Cerebellar nuclear complex (tissue), 1 donor: ENCODE results near the gene KRTAP5-3.

Experiments used
- DNase-seq, 2 experiments: peaks; one replicate each; lab custom pipeline; 2025; lab: John Stamatoyannopoulos, UW

Gene KRTAP5-3

DNA sequence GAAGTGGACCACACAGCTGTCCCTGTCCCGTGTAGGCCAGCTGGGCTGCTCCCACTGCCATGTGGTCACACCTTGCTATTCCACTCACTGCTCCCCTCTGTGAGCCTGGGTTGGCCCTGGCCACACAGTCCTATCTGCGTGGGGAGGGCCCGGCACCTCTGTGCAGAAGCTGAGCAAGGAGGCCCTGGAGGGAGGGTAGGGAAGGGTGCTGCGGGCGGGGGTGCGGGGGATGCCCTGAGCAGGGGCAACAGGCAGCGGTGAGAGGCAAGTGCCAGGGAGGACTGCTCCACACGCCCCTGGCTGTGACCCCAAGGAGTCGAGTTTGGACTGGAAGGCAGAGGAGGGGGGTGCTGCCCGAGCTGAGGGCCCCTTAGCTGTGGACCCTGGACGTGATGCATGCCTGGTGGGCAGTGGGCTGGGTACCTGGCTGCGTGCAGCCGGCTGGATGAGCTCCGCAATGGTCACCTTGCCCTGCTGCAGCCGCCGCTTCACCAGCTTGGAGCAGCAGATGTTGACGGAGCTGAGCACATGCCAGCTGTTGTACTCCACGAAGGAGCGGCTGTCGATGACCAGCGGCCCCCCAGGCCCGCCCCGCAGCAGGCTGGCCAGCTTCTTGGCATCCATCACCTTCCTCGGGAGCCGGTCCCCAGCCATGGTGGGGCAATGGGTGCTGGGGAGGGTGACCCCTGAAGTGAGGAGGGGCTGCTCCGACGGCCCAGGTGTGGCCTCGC, 42.9 kb downstream of the KRTAP5-3 start:
- DNase-seq, result no peak

DNA sequence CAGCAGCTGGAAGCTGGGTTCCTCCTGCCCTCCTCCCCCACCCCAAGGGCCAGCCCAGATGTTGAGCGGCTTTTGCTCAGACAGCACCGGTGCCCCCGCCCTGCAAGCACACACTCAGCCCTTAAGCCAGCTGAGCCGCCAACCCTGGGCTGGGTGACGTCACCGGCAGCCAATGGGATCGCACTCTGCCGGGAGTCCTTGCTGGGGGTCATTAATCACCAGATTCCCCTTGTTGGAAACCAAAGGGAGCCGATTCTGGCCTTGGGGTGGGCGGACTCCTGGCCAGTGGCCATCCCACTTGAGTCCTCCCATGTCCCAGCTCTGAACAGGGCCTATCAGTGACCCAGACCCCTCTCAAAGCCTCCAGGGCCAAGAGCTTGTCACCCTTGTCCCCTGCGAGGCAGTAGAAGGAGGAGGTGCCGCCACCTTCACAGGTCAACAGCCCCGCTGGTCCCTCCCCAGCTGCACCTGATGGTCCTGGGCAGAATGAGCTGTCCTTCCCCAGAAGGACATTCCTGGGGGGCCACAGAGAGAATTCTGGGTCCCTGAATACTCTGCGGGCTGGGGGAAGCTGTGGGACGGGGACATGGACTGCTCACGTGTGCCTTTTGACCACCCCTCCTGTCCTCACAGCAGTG, 43.6 kb downstream of the KRTAP5-3 start:
- DNase-seq, result no peak

DNA sequence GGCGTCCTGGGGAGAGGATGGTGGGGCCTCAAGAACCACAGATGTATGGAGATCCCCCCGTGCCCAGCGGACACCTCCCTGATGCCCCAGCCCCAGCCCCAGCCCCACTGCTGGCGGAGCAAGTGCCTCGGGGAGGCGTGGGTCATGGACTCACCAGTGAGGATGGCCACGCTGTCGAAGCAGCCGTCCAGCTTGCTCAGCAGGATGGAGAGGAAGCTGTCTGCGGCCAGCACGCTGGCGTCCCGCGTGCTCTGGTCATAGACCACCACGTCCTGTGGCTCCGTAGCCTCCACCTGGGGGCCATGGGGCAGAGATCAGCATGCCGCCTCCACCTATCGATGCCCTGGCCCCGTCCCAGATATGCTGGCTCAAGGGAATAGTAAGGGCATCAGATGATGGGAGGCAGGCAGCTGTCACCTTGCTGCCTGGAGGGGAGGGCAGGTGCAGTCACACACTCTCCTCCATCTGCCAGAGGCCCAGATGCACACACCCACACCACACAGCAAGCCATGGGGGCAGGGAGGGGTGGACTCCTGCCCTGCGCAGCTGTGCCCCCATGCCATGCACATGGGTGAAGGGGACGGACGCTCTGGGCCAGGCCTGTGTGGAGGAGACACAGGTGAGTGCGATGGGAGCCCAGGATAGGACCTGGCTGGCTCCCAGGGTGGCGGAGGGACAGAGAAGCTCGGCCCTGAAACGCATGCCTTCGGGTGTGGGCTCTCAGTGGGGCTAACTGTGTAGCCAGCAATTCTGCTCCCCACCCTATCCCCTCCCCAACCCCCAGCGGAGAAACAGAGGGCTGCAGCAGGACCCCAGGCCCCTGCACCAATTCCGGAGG, 44.3 kb downstream of the KRTAP5-3 start:
- no peak for DNase-seq

DNA sequence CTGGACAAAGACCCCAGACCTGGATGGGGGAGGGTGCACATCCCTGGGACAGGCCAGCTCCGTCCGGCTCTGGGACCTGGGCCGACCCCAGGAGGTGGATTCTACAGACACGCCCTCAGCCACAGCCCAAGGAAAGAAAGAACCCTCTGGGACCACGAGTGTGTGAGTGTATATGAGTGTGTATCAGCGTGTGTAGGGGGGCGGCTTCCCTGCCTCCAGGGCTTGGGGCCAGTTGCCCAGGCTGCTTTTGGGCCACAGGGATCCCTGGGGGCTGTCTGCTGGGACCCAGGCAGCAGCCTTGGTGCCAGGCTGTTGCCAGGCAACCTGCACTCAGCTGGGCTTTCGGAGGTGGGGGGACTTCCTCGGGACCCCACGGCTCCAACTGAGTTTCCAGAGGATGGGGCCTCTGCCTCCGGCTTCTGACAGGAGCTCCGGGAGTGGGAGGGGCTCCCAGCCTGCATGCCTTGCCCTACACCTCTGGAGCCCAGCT, 45.1 kb downstream of the KRTAP5-3 start:
- no peak for DNase-seq

DNA sequence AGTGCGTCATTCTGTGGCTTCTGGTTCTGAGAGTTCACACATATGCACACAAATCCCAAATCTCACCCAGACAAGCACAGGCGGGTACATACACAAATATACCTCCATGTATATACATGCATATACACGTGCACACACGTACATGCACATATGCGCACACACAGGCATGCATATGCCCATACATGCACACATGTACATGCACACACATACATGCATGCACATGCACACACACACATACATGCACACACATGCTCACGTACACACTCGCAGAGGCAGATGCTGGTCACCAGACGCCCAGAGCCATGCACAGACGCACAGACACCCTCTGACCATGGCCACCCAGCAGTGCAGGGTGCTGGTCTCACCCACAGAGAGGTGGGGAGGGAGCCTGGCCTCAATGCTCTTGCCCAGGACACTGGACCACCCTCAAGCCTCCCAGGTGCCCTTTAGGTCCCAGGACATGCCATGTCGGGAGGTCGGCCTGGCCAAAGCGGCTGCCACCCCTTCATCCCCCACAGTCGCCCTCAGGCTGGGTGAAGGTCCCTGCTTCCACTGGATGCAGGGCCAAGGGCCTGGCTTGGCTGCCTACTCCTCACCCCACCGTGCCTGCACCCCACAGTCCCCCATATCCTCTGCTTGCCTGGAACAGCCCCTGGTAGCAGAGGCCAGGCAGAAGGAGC, 45.7 kb downstream of the KRTAP5-3 start:
- DNase-seq, result no peak

DNA sequence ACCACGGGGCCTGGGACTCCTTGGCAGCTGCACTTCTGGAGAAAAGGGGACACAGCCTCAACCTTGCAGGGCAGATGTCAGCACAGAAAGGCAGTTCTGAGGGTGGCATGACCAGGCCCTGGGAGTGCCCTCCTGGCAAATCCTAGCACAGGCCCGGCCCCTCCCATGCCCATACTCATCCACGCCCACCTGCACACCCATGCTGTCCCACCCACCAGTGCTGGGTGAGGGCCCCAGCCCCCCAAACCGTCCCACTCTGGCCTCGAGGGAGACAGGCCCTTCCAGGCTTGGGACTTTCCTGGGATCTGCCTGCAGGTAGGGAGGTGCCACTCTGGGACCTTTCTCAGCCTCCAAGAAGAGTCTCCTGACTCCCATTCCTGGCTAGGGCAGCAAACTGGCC, 46.3 kb downstream of the KRTAP5-3 start:
- DNase-seq, result no peak

DNA sequence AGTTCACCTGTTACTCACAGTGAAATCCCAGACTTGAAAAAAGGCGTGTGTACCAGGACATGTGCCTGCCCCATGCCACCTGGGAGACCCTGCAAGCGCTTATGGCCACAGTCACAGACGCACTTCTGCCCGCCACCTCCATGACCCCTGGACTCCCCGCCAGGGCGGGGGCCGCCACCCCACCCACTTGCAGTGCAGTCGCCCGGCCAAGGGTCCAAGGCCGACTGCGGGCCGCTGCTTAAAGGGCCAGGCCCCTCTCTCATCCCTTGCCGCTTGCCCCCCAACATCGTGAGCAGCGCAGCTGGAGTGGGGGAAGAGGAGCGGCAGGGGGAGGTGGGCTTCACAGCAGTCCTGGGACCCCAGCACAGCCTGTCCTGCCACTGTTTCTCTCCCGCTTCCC, 47.0 kb downstream of the KRTAP5-3 start:
- no peak for DNase-seq

DNA sequence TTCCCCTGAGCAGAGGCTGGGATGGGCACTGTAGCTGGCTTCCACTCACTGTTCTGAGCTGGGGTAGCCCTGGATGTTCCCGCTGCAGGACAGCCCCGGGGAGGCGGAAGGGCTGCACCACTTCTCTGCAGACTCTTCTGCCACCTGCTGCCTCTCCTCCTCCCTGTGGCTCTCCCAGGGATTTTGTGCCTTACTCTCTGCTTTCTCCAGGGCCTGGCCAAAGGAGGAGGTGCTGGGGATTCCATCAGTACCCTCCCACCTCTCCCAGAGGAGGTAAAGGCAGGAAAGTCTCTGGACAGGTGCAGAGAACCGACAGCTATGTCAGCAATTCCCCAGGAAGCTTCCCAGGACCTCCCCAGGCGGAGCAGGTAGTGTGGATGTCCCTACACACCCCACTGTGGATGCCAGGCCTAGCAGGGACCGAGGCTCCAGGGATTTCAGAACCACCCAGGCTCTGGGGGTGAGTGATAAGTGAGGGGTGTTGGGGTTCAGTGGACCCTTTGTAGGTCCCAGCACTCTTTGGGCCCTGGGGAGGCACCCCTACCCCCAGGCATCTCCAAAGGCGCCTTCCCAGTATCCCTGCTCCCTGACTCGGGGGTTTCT, 47.5 kb downstream of the KRTAP5-3 start:
- DNase-seq, result no peak

DNA sequence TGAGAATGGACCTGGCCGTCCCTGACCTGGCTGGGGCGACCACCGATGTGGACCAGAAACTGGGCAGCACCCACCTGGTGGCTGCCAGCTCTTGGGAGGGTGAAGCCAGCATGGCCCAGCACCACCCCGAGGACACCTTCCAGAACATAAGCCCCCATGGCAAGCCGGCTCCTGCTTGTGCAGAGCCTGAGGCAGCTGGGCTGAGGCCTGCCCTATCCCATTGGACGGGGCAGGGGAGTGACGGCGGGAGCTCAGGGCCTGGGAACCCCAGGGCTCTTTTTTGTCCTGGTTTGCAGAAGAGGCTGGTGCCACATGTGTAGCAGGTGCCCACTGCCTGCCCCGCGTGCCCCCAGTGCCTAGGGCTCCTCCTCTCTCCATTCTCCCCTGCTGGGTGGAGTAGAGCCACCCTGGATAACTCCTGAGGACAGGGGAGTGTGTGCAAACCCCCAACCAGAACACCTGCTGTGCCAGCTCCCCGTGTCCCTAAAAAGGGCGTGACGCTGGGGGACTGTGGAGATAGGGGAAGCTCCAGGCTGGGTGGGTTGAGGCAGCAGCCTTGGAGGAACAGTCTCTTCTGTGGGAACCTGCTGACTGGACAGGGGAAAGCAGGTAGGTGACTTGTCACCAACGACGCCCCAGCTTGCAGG, 48.1 kb downstream of the KRTAP5-3 start:
- DNase-seq, result no peak

DNA sequence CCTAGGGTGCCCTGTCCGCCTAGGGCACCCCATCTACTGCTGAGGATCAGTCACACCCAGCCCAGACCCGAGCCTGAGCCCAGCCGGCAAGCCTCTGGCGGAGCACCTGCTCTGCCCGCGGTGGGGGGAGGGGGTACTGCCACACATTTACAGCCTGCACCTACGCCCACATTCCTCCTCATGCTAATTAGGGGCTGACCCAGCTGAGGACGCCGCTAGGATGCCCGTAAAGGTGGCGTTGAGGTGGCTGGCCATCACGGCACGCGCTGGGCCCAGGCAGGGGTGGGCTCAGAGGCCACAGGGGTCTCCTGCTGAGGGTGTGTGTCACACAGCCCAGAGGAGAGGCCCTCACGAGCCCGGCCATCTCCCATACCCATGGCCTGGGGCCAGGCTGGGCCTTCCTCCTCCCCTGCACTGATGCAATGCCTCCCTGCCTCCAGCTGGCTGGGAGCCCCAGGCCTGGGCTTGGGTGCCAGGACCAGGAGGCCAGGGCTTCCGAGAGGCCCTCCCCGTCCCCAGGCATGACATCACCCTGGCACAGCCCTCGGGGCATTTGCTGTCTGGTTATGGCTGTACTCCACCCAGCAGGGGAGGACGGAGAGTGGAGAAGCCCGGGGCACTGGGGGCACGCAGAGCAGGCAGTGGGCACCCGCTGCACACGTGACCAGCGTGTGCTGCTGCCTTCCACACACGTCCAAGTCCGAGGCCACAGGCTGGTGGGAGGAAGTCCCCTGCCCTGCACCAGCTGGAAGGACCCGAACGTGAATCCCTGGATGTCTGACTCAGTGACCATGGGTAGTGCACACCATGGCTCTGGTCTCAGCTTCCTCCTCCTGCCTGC, 48.9 kb downstream of the KRTAP5-3 start:
- peak; percentile 87 to 91 for DNase-seq

DNA sequence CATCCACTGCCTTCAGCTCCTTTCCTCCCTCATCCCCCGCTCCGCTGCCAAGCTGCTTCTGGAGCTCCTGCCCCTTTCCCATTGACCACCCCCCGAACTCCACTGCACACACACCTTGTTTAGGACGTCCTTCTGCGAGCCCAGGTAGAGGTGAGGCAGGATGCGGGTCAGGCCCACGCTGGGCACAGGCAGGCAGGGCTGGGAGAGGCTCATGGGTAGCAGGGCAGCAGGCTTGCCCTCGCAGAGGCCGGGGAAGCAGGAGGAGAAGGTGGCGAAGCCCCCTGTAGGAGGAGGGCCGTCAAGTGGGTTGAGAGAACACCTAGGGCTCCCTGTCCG, 49.5 kb downstream of the KRTAP5-3 start:
- DNase-seq, result no peak

DNA sequence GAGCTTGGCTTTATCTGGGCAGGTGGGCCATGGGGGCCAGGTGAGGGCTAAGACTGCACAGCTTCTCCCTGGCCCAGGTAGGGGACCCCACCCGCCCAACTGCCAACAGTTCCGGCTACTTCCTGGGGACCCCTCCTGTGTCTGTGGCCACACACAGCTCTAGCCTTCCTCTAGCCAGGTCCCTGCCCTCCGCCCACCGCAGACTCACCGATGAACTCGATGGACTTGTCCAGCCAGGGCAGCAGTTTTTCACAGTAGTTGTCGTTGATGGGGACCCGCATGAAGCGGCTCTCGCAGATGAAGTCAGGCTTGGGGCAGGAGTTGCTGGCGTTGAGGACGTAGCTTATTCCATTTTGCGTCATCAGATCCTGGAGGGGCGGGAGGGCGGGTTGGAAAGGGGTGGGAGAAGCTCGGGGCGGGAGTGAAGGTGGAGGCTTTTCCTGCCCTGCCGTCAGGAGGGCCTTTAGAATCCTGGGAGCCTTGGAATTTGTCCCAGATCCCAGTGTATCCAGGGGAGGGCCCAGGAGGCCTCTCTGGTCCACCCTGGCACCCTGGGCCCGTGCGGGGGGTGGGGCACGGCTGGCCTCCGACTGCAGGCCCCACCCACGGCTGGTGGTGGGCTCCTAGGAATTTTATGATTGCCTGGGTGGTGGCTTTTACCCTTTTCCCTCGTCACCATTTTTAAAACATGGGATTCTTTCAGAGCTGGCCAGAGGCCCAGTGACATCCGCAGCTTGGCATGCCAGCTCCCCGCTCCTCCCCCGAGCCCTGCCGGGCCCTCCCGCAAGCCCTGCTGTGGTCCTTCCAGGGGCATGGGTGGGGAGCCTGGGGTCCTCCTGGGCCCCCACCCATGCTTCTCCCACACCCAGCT, 50.1 kb downstream of the KRTAP5-3 start:
- DNase-seq, result no peak
